Activated CD4-positive, alpha-beta T cell treated with anti-CD3 and anti-CD28 coated beads for 24 hours (primary cell): ENCODE results near the gene PCSK6.
"Not testable (repeated sequence)": the region's sequence is repeated elsewhere in the genome, so short reads cannot be mapped to it uniquely, and the experiment has no call there.

Experiments
- DNase-seq, 2 donors: peaks; one replicate each; pipeline ENCODE4 v3.0.0-alpha.2; 2020; ENCODE audit warnings: low read depth in 2 of 2

The PCSK6 gene

DNA sequence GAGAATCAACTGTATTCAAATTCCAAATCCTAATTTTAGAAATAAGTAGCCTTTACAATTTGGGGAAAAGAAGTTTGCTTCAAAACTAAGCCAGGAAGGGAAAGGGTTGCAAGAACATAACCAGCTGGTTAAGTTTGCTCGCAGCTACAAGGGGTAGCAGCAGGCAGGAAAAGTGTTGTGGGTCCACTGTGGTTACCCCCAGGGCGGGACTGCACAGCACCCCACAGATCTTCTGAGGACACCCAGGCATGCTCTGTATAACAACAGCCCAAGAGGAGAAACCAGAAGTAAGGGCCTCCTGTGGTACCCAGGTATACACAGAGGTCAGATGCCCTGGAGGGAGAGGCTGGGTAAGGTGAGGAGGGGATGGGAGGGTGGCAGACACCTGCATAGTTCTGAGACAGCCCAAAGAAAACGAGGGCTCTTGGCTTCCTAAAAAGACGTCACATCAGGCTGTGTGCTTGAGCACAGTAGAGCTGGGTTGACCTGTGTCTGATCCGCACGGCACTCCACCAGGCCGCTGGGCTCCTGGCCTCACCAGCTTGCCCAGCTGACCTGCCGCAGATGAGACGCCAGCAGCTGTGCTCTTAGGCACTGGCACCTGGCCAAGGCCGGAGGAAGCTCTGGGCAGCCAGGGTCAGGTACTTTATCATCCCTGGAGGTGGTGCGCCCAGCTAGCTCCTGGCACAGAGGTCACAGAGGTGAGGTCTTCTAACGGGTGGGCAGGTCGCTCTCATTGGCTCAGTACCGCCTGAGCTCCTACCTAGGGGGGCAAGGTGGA lies 112.7 kb downstream of the PCSK6 start:
- no peak for DNase-seq

DNA sequence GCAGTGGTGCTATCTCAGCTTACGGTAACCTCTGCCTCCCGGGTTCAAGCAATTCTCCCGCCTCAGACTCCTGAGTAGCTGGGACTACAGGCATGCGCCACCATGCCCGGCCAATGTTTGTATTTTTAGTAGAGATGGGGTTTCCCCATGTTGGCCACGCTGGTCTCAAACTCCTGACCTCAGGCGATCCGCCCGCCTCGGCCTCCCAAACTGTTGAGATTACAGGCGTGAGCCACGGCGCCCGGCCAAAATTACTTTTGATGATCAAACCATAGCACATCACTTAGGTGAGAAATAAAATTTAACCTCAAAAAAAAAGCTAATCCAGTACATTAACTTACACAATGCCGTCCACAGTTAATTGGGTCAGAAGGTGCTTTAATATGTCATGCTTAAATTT lies 114.5 kb downstream of the PCSK6 start:
- DNase-seq, result not testable (repeated sequence)

DNA sequence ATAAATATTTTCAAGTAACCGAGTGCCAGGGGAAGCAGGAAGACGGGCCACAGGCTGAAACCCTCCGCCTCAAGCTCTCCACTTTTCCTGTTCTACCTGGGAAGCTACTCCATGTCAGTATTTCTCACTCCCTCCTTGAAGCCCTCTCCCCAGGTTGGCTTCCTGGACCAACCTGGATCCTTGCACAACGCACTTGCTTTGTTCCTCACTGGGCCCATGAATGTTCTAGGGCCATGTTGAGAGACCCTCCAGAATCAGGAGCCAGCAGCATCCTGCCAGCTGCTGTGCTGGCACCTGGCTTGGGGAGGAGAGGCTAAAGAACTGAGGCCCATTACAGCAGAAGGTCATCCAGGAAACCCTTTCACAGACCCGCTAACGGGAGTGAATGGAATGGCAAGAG lies 115.2 kb downstream of the PCSK6 start:
- DNase-seq, result no peak

DNA sequence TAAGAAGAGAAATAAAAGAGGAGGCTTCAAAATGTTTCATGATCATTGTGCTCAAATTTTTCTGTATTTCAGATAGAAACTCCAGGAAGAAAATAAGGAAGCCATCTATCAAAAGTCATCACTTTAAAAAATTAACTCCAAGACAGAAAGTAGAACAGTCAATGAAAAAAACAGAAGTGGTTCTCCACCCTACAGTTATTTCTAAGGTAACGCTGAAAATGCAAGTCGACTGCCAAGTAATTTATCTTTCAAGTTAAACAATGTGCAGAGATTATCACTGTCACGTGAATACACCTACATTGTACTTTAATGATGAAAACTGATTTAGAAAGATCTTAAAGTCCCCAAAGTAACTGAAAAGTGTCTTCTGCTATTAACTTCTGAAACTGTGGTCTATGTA lies 115.9 kb downstream of the PCSK6 start:
- DNase-seq, result no peak

- DNase-seq, result no peak
Measured at GRCh38 chr15:101372960-101373525, 116.5 kb downstream of the PCSK6 start.

DNA sequence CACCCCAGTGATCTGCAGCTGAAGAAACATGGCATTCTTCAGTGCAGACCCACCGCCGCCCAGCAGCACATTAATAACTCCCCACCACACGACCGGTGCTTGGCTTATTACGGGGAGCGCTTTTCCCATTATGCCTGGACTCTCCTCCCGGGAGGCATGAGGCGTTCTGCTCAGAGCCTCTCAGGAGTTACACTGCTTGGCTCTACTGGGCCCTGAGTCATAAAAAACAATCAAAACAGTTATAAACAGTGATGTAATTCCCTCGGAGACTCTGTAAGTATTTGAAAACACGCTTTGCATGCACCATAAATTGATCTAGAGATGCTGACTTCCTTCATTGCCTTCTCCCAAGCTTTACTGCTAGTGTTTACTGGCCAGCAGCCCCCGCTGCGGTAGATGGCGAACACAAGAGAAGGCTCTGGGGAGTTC lies 117.3 kb downstream of the PCSK6 start:
- DNase-seq, result no peak

- no peak for DNase-seq
Measured at GRCh38 chr15:101371519-101371918, 118.0 kb downstream of the PCSK6 start.

GRCh38 chr15:101371081-101371480 lies 118.4 kb downstream of the PCSK6 start:
- no peak for DNase-seq

GRCh38 chr15:101370330-101371024 lies 119.0 kb downstream of the PCSK6 start:
- no peak for DNase-seq

- no peak for DNase-seq
Measured at GRCh38 chr15:101369676-101370075, 119.8 kb downstream of the PCSK6 start.

DNA sequence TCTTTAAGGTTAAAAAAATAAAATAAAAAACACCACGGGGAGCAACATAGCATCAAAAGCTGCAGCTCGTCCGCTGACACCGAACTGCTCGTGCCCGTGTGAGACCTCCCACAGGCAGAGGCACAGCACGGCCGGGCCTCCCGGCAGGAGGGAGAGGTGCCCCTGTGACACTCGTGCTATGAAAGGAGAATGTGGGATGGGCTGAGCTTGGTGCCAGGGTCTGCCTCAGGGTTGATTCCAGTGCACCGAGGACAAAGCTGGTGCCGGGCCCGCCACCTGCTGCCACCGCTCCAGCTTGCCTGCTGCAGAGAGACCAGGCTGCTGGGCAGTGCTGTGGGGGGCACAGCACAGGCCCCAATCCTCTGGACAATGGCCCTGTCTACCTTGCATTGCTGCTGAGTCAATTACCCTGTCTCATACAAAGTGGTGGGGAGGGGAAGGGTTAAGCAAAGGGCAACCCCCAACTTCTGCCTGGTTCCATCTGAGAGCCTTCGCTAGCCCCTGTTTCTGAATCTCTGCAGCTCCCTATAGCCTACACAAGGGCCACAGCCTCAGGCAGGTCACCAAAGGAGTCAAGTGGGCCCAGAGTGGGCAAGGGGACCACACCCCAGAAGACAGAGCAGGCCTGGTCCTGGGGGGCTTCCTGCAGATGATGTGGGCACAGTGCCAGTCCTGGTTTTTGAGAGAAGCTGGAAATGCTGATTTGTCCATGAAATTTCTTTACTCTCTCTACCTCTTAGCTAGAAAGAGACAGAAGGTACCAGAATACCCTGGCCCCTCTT lies 120.5 kb downstream of the PCSK6 start:
- DNase-seq, result no peak

GRCh38 chr15:101368086-101368780 lies 121.3 kb downstream of the PCSK6 start:
- DNase-seq, result no peak

- DNase-seq, result no peak
Measured at GRCh38 chr15:101366853-101367252, 122.7 kb downstream of the PCSK6 start.

GRCh38 chr15:101362986-101363566 lies 126.4 kb downstream of the PCSK6 start:
- no peak for DNase-seq

DNA sequence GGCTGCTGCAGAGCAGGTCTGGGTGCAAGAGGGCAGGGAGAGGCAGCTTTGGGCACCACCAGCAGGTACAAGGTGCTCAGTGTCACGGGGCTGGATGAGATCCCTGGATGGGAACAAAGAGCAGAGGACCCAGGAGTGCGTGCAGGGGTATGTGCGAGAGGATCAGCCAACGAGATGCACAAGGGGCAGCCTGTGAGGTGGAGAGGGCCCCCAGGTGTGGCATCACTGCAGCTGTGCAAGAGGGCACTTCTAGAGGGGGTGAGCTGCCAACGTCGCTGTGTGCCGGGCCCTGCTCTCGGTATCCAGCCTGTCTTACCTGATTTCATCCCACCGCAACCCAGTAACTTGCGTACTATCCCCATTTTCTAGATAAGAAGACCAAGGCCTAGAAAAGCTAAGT lies 127.1 kb downstream of the PCSK6 start:
- no peak for DNase-seq

DNA sequence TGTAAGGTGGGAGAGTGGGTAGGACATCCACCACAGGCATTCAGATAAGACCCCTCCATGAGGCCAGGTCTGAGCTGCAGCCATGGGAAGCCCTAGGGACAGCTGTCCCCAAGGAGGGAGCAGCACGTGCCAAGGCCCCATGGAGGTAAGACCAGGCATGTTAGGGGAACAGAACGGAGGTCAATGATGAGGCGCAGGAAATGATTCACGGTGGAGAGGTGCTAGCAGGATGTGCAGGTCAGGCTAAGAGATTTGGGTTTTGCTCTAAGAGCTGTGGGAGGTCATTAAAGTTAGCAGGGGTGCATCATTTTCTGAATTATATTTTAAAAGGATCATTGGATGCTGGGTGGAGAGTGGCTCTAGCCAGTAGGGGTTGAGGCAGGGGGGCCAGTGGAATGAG lies 128.1 kb downstream of the PCSK6 start:
- DNase-seq, result no peak

GRCh38 chr15:101359365-101359947 lies 130.1 kb downstream of the PCSK6 start:
- DNase-seq, result no peak

GRCh38 chr15:101358895-101359294 lies 130.6 kb downstream of the PCSK6 start:
- DNase-seq, result no peak

GRCh38 chr15:101357885-101358284 lies 131.6 kb downstream of the PCSK6 start:
- DNase-seq, result no peak

DNA sequence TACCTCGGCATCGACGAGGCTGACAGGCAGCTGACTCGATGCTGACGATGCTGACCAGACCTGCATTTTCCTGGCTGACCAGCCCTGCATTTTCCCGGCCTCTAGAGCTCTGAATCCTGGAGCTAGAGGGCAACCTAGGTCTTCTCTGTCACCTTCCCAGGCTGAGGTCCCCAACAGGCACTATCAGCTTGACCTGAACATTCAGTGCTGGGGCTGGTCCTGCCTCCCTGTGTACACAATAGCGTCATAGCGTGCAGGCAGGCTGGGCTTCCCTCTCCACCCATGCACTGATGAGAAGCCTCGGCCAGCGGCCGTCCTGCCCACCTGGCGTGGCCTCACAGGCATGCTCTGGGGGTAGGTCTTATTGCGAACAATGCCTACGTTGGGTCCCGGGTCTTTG lies 132.2 kb downstream of the PCSK6 start:
- no peak for DNase-seq
